ENCODE data around the gene OLR1.

DNA sequence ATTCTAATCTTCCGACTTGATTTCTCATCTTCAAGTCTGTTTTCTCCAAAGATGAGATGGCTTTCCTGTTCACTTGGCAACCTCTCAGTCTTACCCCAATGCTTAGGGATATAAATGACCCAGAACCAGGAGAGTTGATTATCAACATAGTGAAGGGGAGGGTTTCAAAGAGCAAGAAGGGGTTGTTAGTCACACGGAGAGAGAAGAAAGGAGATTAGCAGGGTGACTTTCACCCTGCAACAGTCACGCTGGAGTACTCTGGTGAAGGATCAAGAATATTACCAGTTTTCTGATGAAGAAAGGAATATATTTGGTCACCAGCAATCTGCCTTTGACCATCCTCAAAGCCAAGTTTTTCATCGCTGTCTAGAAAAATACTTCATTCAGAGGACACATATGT lies 6.9 kb upstream of the OLR1 start, which contains the start of gene TMEM52B:
- TF ChIP-seq, protein P1, sequence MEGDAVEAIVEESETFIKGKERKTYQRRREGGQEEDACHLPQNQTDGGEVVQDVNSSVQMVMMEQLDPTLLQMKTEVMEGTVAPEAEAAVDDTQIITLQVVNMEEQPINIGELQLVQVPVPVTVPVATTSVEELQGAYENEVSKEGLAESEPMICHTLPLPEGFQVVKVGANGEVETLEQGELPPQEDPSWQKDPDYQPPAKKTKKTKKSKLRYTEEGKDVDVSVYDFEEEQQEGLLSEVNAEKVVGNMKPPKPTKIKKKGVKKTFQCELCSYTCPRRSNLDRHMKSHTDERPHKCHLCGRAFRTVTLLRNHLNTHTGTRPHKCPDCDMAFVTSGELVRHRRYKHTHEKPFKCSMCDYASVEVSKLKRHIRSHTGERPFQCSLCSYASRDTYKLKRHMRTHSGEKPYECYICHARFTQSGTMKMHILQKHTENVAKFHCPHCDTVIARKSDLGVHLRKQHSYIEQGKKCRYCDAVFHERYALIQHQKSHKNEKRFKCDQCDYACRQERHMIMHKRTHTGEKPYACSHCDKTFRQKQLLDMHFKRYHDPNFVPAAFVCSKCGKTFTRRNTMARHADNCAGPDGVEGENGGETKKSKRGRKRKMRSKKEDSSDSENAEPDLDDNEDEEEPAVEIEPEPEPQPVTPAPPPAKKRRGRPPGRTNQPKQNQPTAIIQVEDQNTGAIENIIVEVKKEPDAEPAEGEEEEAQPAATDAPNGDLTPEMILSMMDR (conservative IDR thresholded peaks at IDR 0.05; ENCODE audit: low read length), result no peak
- TF ChIP-seq EZH2phosphoT487 (IDR thresholded peaks at IDR 0.05; ENCODE audit: borderline replicate concordance), result no peak

All from Loucy (cell line).